Measurements from ENCODE around the gene ITGA2. TPM values are rescaled to one million over a fixed set of nuclear protein-coding genes. Genes with fewer than 3 reads are reported as not detected.

ITGA2 gene
- total RNA-seq, 1 donor from 2014 or later = 1.0 TPM

DNA sequence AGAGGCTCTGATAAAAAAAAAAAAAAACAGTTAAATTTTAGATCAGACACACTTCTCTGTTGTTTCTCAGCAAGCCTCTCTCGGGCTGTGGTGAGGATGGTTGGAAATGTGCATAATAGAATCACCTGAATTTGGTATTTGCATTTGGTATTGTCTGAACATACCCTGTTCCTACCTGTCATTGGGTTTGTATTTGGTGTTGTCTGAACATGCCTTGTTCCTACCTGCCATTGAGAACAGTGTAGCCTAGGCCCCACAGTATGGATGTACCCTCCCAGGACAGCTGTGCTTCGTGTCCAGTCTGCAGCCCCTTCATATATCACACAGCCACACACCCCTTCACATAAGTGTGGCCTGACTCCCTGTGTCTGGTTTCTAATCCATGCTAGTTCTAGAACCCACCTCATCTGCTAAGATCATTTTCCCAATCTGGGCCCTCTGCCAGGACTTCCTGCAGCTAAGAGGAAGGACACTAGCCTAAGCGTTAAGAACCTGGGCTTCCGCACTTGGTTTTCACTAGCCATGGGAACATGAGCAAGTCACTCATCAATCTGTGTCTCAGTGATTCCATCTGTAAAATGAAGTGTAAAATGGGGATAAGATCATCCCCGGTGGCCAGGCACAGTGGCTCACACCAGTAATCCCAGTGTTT is 49.2 kb downstream of the ITGA2 start:
- Mint-ChIP-seq H3K4me3 (ENCODE audit: unreplicated experiment) (no peak overlapping the region), H3K4me1 (ENCODE audit: low read depth) (peaks cover 16% of the 10 kb centered on the region), H3K27me3 (ENCODE audit: low read depth) (no peaks in the 10 kb centered on the region), H3K9me3 (ENCODE audit: low read depth) (no peaks in the 10 kb centered on the region), H3K27ac (ENCODE audit: unreplicated experiment) (no peak overlapping the region), H3K36me3 (ENCODE audit: low read depth) (no peaks in the 10 kb centered on the region)
- TF ChIP-seq, protein P1, sequence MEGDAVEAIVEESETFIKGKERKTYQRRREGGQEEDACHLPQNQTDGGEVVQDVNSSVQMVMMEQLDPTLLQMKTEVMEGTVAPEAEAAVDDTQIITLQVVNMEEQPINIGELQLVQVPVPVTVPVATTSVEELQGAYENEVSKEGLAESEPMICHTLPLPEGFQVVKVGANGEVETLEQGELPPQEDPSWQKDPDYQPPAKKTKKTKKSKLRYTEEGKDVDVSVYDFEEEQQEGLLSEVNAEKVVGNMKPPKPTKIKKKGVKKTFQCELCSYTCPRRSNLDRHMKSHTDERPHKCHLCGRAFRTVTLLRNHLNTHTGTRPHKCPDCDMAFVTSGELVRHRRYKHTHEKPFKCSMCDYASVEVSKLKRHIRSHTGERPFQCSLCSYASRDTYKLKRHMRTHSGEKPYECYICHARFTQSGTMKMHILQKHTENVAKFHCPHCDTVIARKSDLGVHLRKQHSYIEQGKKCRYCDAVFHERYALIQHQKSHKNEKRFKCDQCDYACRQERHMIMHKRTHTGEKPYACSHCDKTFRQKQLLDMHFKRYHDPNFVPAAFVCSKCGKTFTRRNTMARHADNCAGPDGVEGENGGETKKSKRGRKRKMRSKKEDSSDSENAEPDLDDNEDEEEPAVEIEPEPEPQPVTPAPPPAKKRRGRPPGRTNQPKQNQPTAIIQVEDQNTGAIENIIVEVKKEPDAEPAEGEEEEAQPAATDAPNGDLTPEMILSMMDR (IDR thresholded peaks at IDR 0.05) = no peak
- DNase-seq (ENCODE audit: low spot score) = no peak

DNA sequence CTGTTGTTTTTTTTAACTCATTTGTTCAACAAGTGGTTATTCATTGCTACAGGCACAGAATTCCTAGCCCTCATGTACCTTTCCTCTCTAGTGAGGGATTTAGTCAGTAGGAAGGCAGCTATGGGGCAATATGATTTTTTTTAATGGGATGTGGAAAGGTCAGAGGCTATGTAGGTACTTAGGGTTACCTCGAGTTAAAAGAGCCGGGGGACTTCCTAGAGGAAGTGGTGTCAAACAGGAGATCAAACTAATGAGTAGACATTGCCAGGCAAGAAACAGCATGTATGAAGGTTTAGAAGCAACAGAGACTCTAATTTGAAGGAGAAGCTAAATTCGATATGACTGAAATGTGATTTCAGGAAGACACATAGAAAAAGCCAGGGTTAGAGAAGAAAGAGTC is 50.7 kb downstream of the ITGA2 start:
- peaks cover 16% of the 10 kb centered on the region for H3K4me1 Mint-ChIP-seq (ENCODE audit: low read depth)
- no peaks in the 10 kb centered on the region for H3K9me3 Mint-ChIP-seq (ENCODE audit: low read depth)
- H3K27ac Mint-ChIP-seq (ENCODE audit: unreplicated experiment) = no peak overlapping the region
- no peak overlapping the region for H3K4me3 Mint-ChIP-seq (ENCODE audit: unreplicated experiment)
- no peaks in the 10 kb centered on the region for H3K36me3 Mint-ChIP-seq (ENCODE audit: low read depth)
- no peak for DNase-seq (ENCODE audit: low spot score)
- TF ChIP-seq, protein P1 (IDR thresholded peaks at IDR 0.05) = no peak
- no peaks in the 10 kb centered on the region for H3K27me3 Mint-ChIP-seq (ENCODE audit: low read depth)

DNA sequence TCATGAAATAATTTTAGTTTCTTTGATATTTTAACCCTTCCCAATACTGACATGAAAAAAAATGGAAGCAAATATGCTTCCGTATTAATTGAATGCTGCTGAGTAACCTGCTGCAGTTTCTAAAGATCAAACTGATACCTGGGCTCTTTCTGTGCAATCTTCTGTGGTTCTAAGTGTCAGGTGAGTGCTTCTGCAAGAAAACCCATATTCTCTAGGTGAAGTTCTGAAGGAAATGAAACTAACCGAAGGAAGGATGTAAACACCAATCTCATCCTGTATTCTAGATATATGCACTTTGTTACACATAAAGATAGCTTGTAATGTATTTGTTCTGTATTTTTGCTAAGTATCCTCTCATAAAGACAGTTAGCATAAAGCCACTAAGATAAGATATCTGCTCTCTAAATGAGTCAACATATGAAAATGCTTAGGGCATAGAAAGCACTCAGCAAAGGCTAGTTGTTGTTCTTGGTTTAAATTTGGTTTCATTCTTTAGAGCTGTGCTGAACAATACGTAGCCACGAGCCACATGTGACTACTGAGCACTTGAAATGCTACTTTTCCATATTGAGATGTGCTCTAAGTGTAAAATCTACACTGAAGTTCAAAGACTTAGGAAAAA is 52.0 kb downstream of the ITGA2 start:
- DNase-seq (ENCODE audit: low spot score) = no peak
- TF ChIP-seq, protein P1 (IDR thresholded peaks at IDR 0.05) = no peak
- H3K27me3 Mint-ChIP-seq (ENCODE audit: low read depth) = no peaks in the 10 kb centered on the region
- H3K27ac Mint-ChIP-seq (ENCODE audit: unreplicated experiment) = no peak overlapping the region
- no peak overlapping the region for H3K4me3 Mint-ChIP-seq (ENCODE audit: unreplicated experiment)
- no peaks in the 10 kb centered on the region for H3K36me3 Mint-ChIP-seq (ENCODE audit: low read depth)
- peaks cover 16% of the 10 kb centered on the region for H3K4me1 Mint-ChIP-seq (ENCODE audit: low read depth)
- H3K9me3 Mint-ChIP-seq (ENCODE audit: low read depth) = no peaks in the 10 kb centered on the region

DNA sequence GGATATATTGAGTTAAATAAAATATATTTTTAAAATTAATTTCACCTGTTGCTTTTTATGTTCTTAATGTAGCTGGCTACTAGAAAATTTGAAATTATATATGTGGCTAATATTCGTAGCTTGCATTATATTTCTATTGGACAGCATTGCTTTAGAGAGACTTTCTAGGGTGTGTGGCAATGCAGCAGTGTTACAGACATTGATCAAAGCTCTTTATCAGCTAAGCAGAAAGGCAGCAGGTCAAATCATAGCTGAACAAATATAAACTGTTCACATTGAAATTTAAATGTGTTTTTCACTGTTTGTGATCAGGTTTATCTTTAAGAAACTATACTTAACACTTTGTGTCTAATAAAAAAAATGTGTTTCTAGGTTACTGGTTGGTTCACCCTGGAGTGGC is 52.6 kb downstream of the ITGA2 start:
- Mint-ChIP-seq H3K4me3 (ENCODE audit: unreplicated experiment) (no peak overlapping the region), H3K9me3 (ENCODE audit: low read depth) (no peaks in the 10 kb centered on the region), H3K4me1 (ENCODE audit: low read depth) (peaks cover 13% of the 10 kb centered on the region), H3K27ac (ENCODE audit: unreplicated experiment) (no peak overlapping the region), H3K27me3 (ENCODE audit: low read depth) (peaks cover 2% of the 10 kb centered on the region), H3K36me3 (ENCODE audit: low read depth) (no peaks in the 10 kb centered on the region)
- DNase-seq (ENCODE audit: low spot score) = no peak
- TF ChIP-seq, protein P1 (IDR thresholded peaks at IDR 0.05) = no peak

DNA sequence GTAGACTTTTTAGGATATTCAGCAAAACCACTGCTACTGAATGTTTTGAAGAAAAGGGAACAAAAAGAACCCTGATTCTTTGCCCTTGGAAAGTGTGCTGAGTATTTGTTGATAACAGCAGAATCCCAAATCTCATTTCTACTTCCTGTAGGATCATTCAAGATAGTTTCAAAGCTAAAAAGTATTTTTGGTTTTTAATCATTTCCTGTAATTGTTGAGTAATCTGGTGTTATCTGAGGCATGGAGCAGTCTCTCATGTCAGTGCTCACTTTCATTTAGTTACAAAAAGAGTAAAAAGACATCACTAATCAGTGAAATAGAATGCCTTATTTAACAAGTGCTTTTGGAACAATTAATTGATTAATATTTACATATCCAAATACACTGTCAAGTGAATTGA is 56.1 kb downstream of the ITGA2 start:
- TF ChIP-seq, protein P1 (IDR thresholded peaks at IDR 0.05) = no peak
- H3K4me3 Mint-ChIP-seq (ENCODE audit: unreplicated experiment) = no peak overlapping the region
- H3K36me3 Mint-ChIP-seq (ENCODE audit: low read depth) = no peaks in the 10 kb centered on the region
- H3K9me3 Mint-ChIP-seq (ENCODE audit: low read depth) = no peaks in the 10 kb centered on the region
- peaks cover 7% of the 10 kb centered on the region for H3K27me3 Mint-ChIP-seq (ENCODE audit: low read depth)
- DNase-seq (ENCODE audit: low spot score) = no peak
- no peaks in the 10 kb centered on the region for H3K4me1 Mint-ChIP-seq (ENCODE audit: low read depth)
- H3K27ac Mint-ChIP-seq (ENCODE audit: unreplicated experiment) = no peak overlapping the region
